ENCODE data around the gene L3MBTL4.

L3MBTL4 gene

GRCh38 chr18:6362559-6363129 lies 52.1 kb downstream of the L3MBTL4 start:
- no peak for DNase-seq

- no peak for DNase-seq
Observed at GRCh38 chr18:6357668-6358067, 57.0 kb downstream of the L3MBTL4 start.

GRCh38 chr18:6355789-6356589 lies 58.7 kb downstream of the L3MBTL4 start:
- no peak for DNase-seq

GRCh38 chr18:6352275-6352674 lies 62.4 kb downstream of the L3MBTL4 start:
- DNase-seq: no peak

- no peak for DNase-seq
Observed at GRCh38 chr18:6342990-6343389, 71.7 kb downstream of the L3MBTL4 start.

- no peak for DNase-seq
Observed at GRCh38 chr18:6341709-6342108, 73.0 kb downstream of the L3MBTL4 start.

- DNase-seq: no peak
Observed at GRCh38 chr18:6341303-6341702, 73.4 kb downstream of the L3MBTL4 start.

- DNase-seq: no peak
Observed at GRCh38 chr18:6340121-6340520, 74.6 kb downstream of the L3MBTL4 start.

GRCh38 chr18:6336239-6336638 lies 78.5 kb downstream of the L3MBTL4 start:
- DNase-seq: no peak

- DNase-seq: no peak
Observed at GRCh38 chr18:6333981-6334380, 80.7 kb downstream of the L3MBTL4 start.

- DNase-seq: no peak
Observed at GRCh38 chr18:6331872-6332271, 82.8 kb downstream of the L3MBTL4 start.

GRCh38 chr18:6330786-6331185 lies 83.9 kb downstream of the L3MBTL4 start:
- no peak for DNase-seq

- no peak for DNase-seq
Observed at GRCh38 chr18:6328621-6329010, 86.1 kb downstream of the L3MBTL4 start.

GRCh38 chr18:6327895-6328620 lies 86.7 kb downstream of the L3MBTL4 start:
- DNase-seq: no peak

- no peak for DNase-seq
Observed at GRCh38 chr18:6327485-6327884, 87.2 kb downstream of the L3MBTL4 start.

GRCh38 chr18:6326566-6326965 lies 88.1 kb downstream of the L3MBTL4 start:
- DNase-seq: no peak

GRCh38 chr18:6323319-6323889 lies 91.3 kb downstream of the L3MBTL4 start:
- DNase-seq: no peak

- no peak for DNase-seq
Observed at GRCh38 chr18:6315517-6316331, 99.0 kb downstream of the L3MBTL4 start.

GRCh38 chr18:6313415-6313814 lies 101.3 kb downstream of the L3MBTL4 start:
- DNase-seq: no peak

- no peak for DNase-seq
Observed at GRCh38 chr18:6311456-6312215, 103.1 kb downstream of the L3MBTL4 start.

- no peak for DNase-seq
Observed at GRCh38 chr18:6310714-6311113, 104.0 kb downstream of the L3MBTL4 start.

GRCh38 chr18:6297875-6298274 lies 116.8 kb downstream of the L3MBTL4 start:
- DNase-seq: no peak
